ENCODE measurements around the gene KIF2B. TPM values are rescaled to one million over a fixed set of nuclear protein-coding genes. Genes with fewer than 3 reads are reported as not detected.

KIF2B gene
- total RNA-seq, 1 experiment from 2014 or later = not detected

DNA sequence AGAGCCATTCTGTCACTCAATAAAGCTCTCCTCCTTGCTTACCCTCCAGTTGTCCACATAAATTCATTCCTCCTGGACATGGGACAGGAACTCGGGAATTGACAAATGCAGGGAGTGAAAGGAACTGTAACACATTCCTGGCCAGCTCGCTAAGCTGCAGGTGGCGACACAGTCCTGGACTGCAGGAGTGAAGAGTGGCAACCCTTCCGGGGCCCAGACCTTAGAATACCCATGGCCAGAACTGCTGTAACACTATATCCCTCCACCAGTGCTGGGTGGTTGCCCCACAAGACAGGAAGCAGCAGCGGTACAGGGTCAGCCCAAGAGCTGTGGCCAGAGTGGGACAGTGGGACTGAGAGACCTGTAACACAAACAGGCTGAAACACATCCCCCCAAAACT, 30.3 kb upstream of the KIF2B start:
- Histone ChIP-seq H3F3A (ENCODE audit: insufficient read depth, low read depth) (no peaks in the 10 kb centered on the region), H4K20me1 (ENCODE audit: insufficient read depth) (no peaks in the 10 kb centered on the region), H3K9me2 (ENCODE audit: insufficient read depth) (no peaks in the 10 kb centered on the region), H3K4me3 (no peak overlapping the region), H3K27me3 (ENCODE audit: insufficient read depth, low read depth) (0 out of 2 replicates have a peak, but pooled peaks cover 9% of the 10 kb centered on the region), H3K36me3 (ENCODE audit: low read depth) (no peaks in the 10 kb centered on the region), H3K27ac (no peak overlapping the region), H2AFZ (no peak overlapping the region), H3K4me2 (no peak overlapping the region), H3K9me3 (ENCODE audit: insufficient read depth, low read depth) (no peaks in the 10 kb centered on the region), H3K4me1 (replicated peaks; ENCODE audit: insufficient read depth) (no peaks in the 10 kb centered on the region), H3K79me2 (ENCODE audit: low read depth) (no peaks in the 10 kb centered on the region)
- no TSS peak for BruUV-seq (replicated peaks)
- intact Hi-C loops (cut with micrococcal nuclease; ENCODE audit: unreplicated experiment) = no loop called here
- no peak for DNase-seq
- ChIA-PET POLR2A (ENCODE audit: unreplicated experiment) (no interaction called here), CTCF (no interaction called here)
- TF ChIP-seq EZH2 (IDR thresholded peaks at IDR 0.05; ENCODE audit: low read depth) = no peak
- TF ChIP-seq, protein P1, sequence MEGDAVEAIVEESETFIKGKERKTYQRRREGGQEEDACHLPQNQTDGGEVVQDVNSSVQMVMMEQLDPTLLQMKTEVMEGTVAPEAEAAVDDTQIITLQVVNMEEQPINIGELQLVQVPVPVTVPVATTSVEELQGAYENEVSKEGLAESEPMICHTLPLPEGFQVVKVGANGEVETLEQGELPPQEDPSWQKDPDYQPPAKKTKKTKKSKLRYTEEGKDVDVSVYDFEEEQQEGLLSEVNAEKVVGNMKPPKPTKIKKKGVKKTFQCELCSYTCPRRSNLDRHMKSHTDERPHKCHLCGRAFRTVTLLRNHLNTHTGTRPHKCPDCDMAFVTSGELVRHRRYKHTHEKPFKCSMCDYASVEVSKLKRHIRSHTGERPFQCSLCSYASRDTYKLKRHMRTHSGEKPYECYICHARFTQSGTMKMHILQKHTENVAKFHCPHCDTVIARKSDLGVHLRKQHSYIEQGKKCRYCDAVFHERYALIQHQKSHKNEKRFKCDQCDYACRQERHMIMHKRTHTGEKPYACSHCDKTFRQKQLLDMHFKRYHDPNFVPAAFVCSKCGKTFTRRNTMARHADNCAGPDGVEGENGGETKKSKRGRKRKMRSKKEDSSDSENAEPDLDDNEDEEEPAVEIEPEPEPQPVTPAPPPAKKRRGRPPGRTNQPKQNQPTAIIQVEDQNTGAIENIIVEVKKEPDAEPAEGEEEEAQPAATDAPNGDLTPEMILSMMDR (conservative IDR thresholded peaks at IDR 0.05) = no peak

GRCh38 chr17:53792997-53793396, 29.7 kb upstream of the KIF2B start:
- ChIA-PET CTCF (no interaction called here), POLR2A (ENCODE audit: unreplicated experiment) (no interaction called here)
- Histone ChIP-seq H3F3A (ENCODE audit: insufficient read depth, low read depth) (no peaks in the 10 kb centered on the region), H3K79me2 (ENCODE audit: low read depth) (no peaks in the 10 kb centered on the region), H2AFZ (no peak overlapping the region), H3K27me3 (ENCODE audit: insufficient read depth, low read depth) (0 out of 2 replicates have a peak, but pooled peaks cover 9% of the 10 kb centered on the region), H3K4me2 (no peak overlapping the region), H3K36me3 (ENCODE audit: low read depth) (no peaks in the 10 kb centered on the region), H3K9me2 (ENCODE audit: insufficient read depth) (no peaks in the 10 kb centered on the region), H4K20me1 (ENCODE audit: insufficient read depth) (no peaks in the 10 kb centered on the region), H3K9me3 (ENCODE audit: insufficient read depth, low read depth) (no peaks in the 10 kb centered on the region), H3K4me1 (replicated peaks; ENCODE audit: insufficient read depth) (no peaks in the 10 kb centered on the region), H3K27ac (no peak overlapping the region), H3K4me3 (no peak overlapping the region)
- DNase-seq = no peak
- intact Hi-C loops (cut with micrococcal nuclease; ENCODE audit: unreplicated experiment) = no loop called here
- TF ChIP-seq, protein P1 (conservative IDR thresholded peaks at IDR 0.05) = no peak
- TF ChIP-seq EZH2 (IDR thresholded peaks at IDR 0.05; ENCODE audit: low read depth) = no peak
- no TSS peak for BruUV-seq (replicated peaks)

- intact Hi-C loops (cut with micrococcal nuclease; ENCODE audit: unreplicated experiment) = no loop called here
- Histone ChIP-seq H3K79me2 (ENCODE audit: low read depth) (no peaks in the 10 kb centered on the region), H4K20me1 (ENCODE audit: insufficient read depth) (no peaks in the 10 kb centered on the region), H3K4me1 (replicated peaks; ENCODE audit: insufficient read depth) (no peaks in the 10 kb centered on the region), H3K9me3 (ENCODE audit: insufficient read depth, low read depth) (no peaks in the 10 kb centered on the region), H3K36me3 (ENCODE audit: low read depth) (no peaks in the 10 kb centered on the region), H2AFZ (no peak overlapping the region), H3F3A (ENCODE audit: insufficient read depth, low read depth) (no peaks in the 10 kb centered on the region), H3K4me3 (no peak overlapping the region), H3K27me3 (ENCODE audit: insufficient read depth, low read depth) (0 out of 2 replicates have a peak, but pooled peaks cover 9% of the 10 kb centered on the region), H3K9me2 (ENCODE audit: insufficient read depth) (no peaks in the 10 kb centered on the region), H3K4me2 (no peak overlapping the region), H3K27ac (no peak overlapping the region)
- CTCF ChIA-PET = no interaction called here
- no peak for TF ChIP-seq EZH2 (IDR thresholded peaks at IDR 0.05; ENCODE audit: low read depth)
- TF ChIP-seq, protein P1 (conservative IDR thresholded peaks at IDR 0.05) = no peak
- POLR2A ChIA-PET (ENCODE audit: unreplicated experiment) = no interaction called here
- DNase-seq = no peak
- BruUV-seq (replicated peaks) = no TSS peak
Measured at GRCh38 chr17:53794875-53795274, 27.9 kb upstream of the KIF2B start.
